HEK293T (cell line): ENCODE data around the gene MMP14.

Source experiments
- FOXA1 ChIP-seq: fragments of 450-650 bp; IDR thresholded peaks from 2 replicates; pipeline ENCODE4 v1.6.1; 2016; ENCODE audit warnings: mild to moderate bottlenecking
- HDGF ChIP-seq: fragments of 450-650 bp; IDR thresholded peaks from 2 replicates; pipeline ENCODE4 v1.6.1; 2017; ENCODE audit warnings: antibody characterized with exemption, borderline replicate concordance
- SP1 ChIP-seq: fragments of 450-650 bp; IDR thresholded peaks from 2 replicates; pipeline ENCODE4 v1.6.1; 2017
- SUZ12 ChIP-seq: fragments of 450-650 bp; IDR thresholded peaks from 2 replicates; pipeline ENCODE4 v1.6.1; 2016; ENCODE audit warnings: mild to moderate bottlenecking
- ZNF384 ChIP-seq: fragments of 450-650 bp; IDR thresholded peaks from 2 replicates; pipeline ENCODE4 v1.6.1; 2016

GRCh38 chr14:22850944-22851764 lies 14.8 kb downstream of the MMP14 start:
- no peak for TF ChIP-seq FOXA1
- no peak for TF ChIP-seq ZNF384
- TF ChIP-seq SP1 = no peak
- TF ChIP-seq HDGF = no peak
- no peak for TF ChIP-seq SUZ12
